Loucy (cell line): ENCODE results near the gene C19orf12.

ENCODE experiments used
- H2AFZ ChIP-seq: fragments of 200-600 bp; sonication (generic); 2 replicates; pipeline ENCODE4 v1.6.0; 2016; ENCODE audit warnings: antibody characterized with exemption, mild to moderate bottlenecking, low read length, moderate library complexity
- H3F3A ChIP-seq: fragments of 200-600 bp; 2 replicates; pipeline ENCODE4 v1.6.0; 2016; ENCODE audit warnings: antibody characterized with exemption, low read depth, mild to moderate bottlenecking
- H3K27me3 ChIP-seq: fragments of 200-600 bp; sonication (generic); 2 replicates; pipeline ENCODE4 v1.6.1; 2014; ENCODE audit warnings: low read length, mild to moderate bottlenecking; ENCODE audit not compliant: insufficient read depth, poor library complexity, severe bottlenecking
- H3K36me3 ChIP-seq: fragments of 200-600 bp; sonication (generic); 2 replicates; pipeline ENCODE4 v1.6.1; 2016; ENCODE audit warnings: low read length; ENCODE audit not compliant: insufficient read depth
- H3K4me1 ChIP-seq: fragments of 200-600 bp; sonication (generic); 2 replicates; pipeline ENCODE4 v1.5.1; 2014; ENCODE audit warnings: low read length, mild to moderate bottlenecking; ENCODE audit not compliant: insufficient read depth, poor library complexity, severe bottlenecking
- H3K4me2 ChIP-seq: fragments of 200-600 bp; sonication (generic); 2 replicates; pipeline ENCODE4 v1.6.0; 2014; ENCODE audit warnings: antibody characterized with exemption, low read length, low read depth, mild to moderate bottlenecking; ENCODE audit not compliant: poor library complexity, severe bottlenecking
- H3K4me3 ChIP-seq: fragments of 200-600 bp; sonication (generic); 2 replicates; pipeline ENCODE4 v1.5.1; 2014; ENCODE audit warnings: low read length, mild to moderate bottlenecking, mixed read lengths; ENCODE audit not compliant: poor library complexity, severe bottlenecking
- H3K79me2 ChIP-seq: fragments of 200-600 bp; sonication (generic); 2 replicates; pipeline ENCODE4 v1.6.1; 2014; ENCODE audit warnings: low read length; ENCODE audit not compliant: insufficient read depth
- H3K9ac ChIP-seq: fragments of 200-600 bp; sonication (generic); 2 replicates; pipeline ENCODE4 v1.6.0; 2014; ENCODE audit warnings: mild to moderate bottlenecking, low read depth, low read length, moderate library complexity; ENCODE audit not compliant: poor library complexity, severe bottlenecking
- H3K9me2 ChIP-seq: fragments of 200-600 bp; sonication (generic); replicated peaks from 2 replicates; pipeline ENCODE4 v1.6.1; 2016; ENCODE audit warnings: low read depth, low read length, mixed read lengths
- H3K9me3 ChIP-seq: fragments of 200-600 bp; sonication (generic); 2 replicates; pipeline ENCODE4 v1.6.1; 2014; ENCODE audit warnings: mild to moderate bottlenecking, antibody characterized with exemption, low read length, low read depth; ENCODE audit not compliant: insufficient read depth
- H4K20me1 ChIP-seq: fragments of 200-600 bp; sonication (generic); 2 replicates; pipeline ENCODE4 v1.6.0; 2014; ENCODE audit warnings: antibody characterized with exemption, low read length, mild to moderate bottlenecking; ENCODE audit not compliant: insufficient read depth, poor library complexity, severe bottlenecking
- EZH2phosphoT487 ChIP-seq: fragments of 200-600 bp; IDR thresholded peaks from 2 replicates; pipeline ENCODE4 v1.6.1; 2018; ENCODE audit warnings: antibody characterized with exemption, mild to moderate bottlenecking, moderate library complexity, borderline replicate concordance
- TF ChIP-seq, protein P1 (sequence below): fragments of 200-600 bp; sonication (generic); conservative IDR thresholded peaks from 2 replicates; pipeline ENCODE4 v1.5.1; 2014; ENCODE audit warnings: mild to moderate bottlenecking, antibody characterized with exemption, low read length

The C19orf12 gene

GRCh38 chr19:29761575-29762232 lies 46.6 kb upstream of the C19orf12 start:
- H3K4me2 ChIP-seq: no peak overlapping the region

GRCh38 chr19:29760752-29761502 lies 45.9 kb upstream of the C19orf12 start:
- Histone ChIP-seq H3K9me3 (no peaks in the 10 kb centered on the region), H3K4me3 (peak overlapping the region; percentile 61), H3K9ac (peak overlapping the region; percentile 54), H2AFZ (peak overlapping the region; percentile 97), H3K27me3 (no peaks in the 10 kb centered on the region), H3F3A (no peaks in the 10 kb centered on the region; the same call in 1 of the 2 replicates), H3K9me2 (no peaks in the 10 kb centered on the region), H3K4me2 (peak overlapping the region; percentile 79), H3K36me3 (no peaks in the 10 kb centered on the region), H4K20me1 (no peaks in the 10 kb centered on the region), H3K4me1 (no peaks in the 10 kb centered on the region), H3K79me2 (no peaks in the 10 kb centered on the region)
- no peak for TF ChIP-seq EZH2phosphoT487
- TF ChIP-seq, protein P1, sequence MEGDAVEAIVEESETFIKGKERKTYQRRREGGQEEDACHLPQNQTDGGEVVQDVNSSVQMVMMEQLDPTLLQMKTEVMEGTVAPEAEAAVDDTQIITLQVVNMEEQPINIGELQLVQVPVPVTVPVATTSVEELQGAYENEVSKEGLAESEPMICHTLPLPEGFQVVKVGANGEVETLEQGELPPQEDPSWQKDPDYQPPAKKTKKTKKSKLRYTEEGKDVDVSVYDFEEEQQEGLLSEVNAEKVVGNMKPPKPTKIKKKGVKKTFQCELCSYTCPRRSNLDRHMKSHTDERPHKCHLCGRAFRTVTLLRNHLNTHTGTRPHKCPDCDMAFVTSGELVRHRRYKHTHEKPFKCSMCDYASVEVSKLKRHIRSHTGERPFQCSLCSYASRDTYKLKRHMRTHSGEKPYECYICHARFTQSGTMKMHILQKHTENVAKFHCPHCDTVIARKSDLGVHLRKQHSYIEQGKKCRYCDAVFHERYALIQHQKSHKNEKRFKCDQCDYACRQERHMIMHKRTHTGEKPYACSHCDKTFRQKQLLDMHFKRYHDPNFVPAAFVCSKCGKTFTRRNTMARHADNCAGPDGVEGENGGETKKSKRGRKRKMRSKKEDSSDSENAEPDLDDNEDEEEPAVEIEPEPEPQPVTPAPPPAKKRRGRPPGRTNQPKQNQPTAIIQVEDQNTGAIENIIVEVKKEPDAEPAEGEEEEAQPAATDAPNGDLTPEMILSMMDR: no peak

More at GRCh38 chr19:29761575-29762232, 46.6 kb upstream of the C19orf12 start:
- Histone ChIP-seq H2AFZ (no peak overlapping the region), H3K36me3 (no peaks in the 10 kb centered on the region), H3K9me3 (no peaks in the 10 kb centered on the region), H3K9me2 (no peaks in the 10 kb centered on the region), H3K79me2 (no peaks in the 10 kb centered on the region), H3K4me1 (no peaks in the 10 kb centered on the region), H3K4me3 (no peak overlapping the region), H4K20me1 (no peaks in the 10 kb centered on the region), H3K9ac (no peak overlapping the region), H3F3A (no peaks in the 10 kb centered on the region; the same call in 1 of the 2 replicates), H3K27me3 (no peaks in the 10 kb centered on the region)
- no peak for TF ChIP-seq EZH2phosphoT487
- TF ChIP-seq, protein P1: no peak

DNA sequence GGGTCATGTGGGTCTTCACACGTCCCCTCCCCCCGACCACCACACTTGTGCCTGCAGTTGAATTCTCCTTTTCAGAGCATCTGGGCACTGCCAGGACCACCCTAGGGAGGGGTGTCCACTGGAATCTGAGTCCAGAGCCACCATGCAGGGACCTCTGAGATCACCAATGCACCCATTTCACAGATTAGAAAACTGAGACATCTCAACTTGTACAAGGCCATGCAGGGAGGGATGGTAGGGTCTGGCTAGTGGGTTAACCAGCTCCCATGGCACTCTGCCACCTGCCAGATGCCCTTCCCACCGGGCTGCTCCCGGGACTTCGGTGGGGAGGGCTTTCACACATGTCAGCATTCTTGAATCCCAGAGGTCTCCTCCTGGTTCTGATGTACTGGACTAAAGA lies 44.3 kb upstream of the C19orf12 start:
- H3K4me1 ChIP-seq: no peaks in the 10 kb centered on the region
- TF ChIP-seq, protein P1: no peak
- no peak for TF ChIP-seq EZH2phosphoT487
- H3K27me3 ChIP-seq: no peaks in the 10 kb centered on the region
- no peaks in the 10 kb centered on the region for H3K36me3 ChIP-seq
- H4K20me1 ChIP-seq: no peaks in the 10 kb centered on the region
- no peaks in the 10 kb centered on the region; the same call in 1 of the 2 replicates for H3F3A ChIP-seq
- H3K9ac ChIP-seq: no peak overlapping the region
- no peak overlapping the region for H3K4me3 ChIP-seq
- no peaks in the 10 kb centered on the region for H3K9me3 ChIP-seq
- H3K9me2 ChIP-seq: no peaks in the 10 kb centered on the region
- H3K4me2 ChIP-seq: no peak overlapping the region
- no peak overlapping the region for H2AFZ ChIP-seq
- no peaks in the 10 kb centered on the region for H3K79me2 ChIP-seq
